ENCODE measurements around the gene RBM33.

DNA sequence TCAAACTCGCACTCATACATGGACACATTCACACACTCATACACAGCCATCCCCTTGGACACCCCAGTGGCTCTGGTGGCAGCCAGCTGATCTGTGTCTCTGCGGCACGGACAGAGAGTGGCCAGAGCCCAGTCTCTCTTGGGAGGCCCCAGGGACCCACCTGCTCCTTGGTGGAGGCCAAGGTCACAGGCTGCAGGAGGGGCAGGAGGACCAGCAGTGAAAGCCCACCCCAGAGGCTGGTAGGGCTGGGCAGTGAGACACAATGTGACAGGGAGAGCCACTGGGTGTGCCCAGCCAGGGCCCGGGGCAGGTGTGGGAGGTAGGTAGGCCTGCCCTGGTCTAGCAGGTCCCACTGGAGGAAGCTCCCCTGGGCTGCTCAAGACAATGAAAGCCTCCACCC lies 149.3 kb downstream of the RBM33 start:
- TF ChIP-seq POLR2A (IDR thresholded peaks at IDR 0.05) (no peak), POLR2AphosphoS5 (IDR thresholded peaks at IDR 0.05) (no peak), EP300 (IDR thresholded peaks at IDR 0.05) (no peak)
- TF ChIP-seq, protein P1, sequence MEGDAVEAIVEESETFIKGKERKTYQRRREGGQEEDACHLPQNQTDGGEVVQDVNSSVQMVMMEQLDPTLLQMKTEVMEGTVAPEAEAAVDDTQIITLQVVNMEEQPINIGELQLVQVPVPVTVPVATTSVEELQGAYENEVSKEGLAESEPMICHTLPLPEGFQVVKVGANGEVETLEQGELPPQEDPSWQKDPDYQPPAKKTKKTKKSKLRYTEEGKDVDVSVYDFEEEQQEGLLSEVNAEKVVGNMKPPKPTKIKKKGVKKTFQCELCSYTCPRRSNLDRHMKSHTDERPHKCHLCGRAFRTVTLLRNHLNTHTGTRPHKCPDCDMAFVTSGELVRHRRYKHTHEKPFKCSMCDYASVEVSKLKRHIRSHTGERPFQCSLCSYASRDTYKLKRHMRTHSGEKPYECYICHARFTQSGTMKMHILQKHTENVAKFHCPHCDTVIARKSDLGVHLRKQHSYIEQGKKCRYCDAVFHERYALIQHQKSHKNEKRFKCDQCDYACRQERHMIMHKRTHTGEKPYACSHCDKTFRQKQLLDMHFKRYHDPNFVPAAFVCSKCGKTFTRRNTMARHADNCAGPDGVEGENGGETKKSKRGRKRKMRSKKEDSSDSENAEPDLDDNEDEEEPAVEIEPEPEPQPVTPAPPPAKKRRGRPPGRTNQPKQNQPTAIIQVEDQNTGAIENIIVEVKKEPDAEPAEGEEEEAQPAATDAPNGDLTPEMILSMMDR (IDR thresholded peaks at IDR 0.05) = no peak
